ENCODE data around the gene MAP6D1. TPM values are rescaled to one million over a fixed set of nuclear protein-coding genes. Genes with fewer than 3 reads are reported as not detected.

The MAP6D1 gene
- total RNA-seq, 4 donors from 2014 or later, result 4.7 to 7.9 (median 5.7) TPM

GRCh38 chr3:183814240-183814639 is 11.1 kb downstream of the MAP6D1 start:
- Histone ChIP-seq H3K27ac (no peak overlapping the region), H3K36me3 (peaks cover 40% of the 10 kb centered on the region), H3K4me3 (no peak overlapping the region), H3K9me3 (no peaks in the 10 kb centered on the region), H3K4me1 (peaks cover 11% of the 10 kb centered on the region), H3K27me3 (no peaks in the 10 kb centered on the region)
- 51% methylated on average over 1 of the region's 1 CpG for WGBS
- TF ChIP-seq POLR2AphosphoS5 (IDR thresholded peaks at IDR 0.05), result no peak
- TF ChIP-seq CTCF (IDR thresholded peaks at IDR 0.05), result no peak
- TF ChIP-seq POLR2A (IDR thresholded peaks at IDR 0.05), result no peak
- no peak for TF ChIP-seq EP300 (IDR thresholded peaks at IDR 0.05)
- no peak for DNase-seq (ENCODE audit: low spot score in 2 of 2)

- H3K4me1 ChIP-seq, result peaks cover 11% of the 10 kb centered on the region
- 45% methylated on average over 7 of the region's 8 CpGs for WGBS
- peaks cover 53% of the 10 kb centered on the region for H3K36me3 ChIP-seq
- no peaks in the 10 kb centered on the region for H3K9me3 ChIP-seq
- H3K4me3 ChIP-seq, result no peak overlapping the region
- H3K27me3 ChIP-seq, result no peaks in the 10 kb centered on the region
- no peak for DNase-seq (ENCODE audit: low spot score in 2 of 2)
- TF ChIP-seq EP300 (IDR thresholded peaks at IDR 0.05) (no peak), POLR2AphosphoS5 (IDR thresholded peaks at IDR 0.05) (no peak)
- H3K27ac ChIP-seq, result no peak overlapping the region
Measured at GRCh38 chr3:183812761-183813445, 12.5 kb downstream of the MAP6D1 start.

GRCh38 chr3:183811638-183812037 is 13.7 kb downstream of the MAP6D1 start:
- Histone ChIP-seq H3K27me3 (no peaks in the 10 kb centered on the region), H3K36me3 (peaks cover 61% of the 10 kb centered on the region), H3K4me3 (no peak overlapping the region), H3K27ac (no peak overlapping the region), H3K4me1 (peaks cover 11% of the 10 kb centered on the region), H3K9me3 (no peaks in the 10 kb centered on the region)
- TF ChIP-seq POLR2A (IDR thresholded peaks at IDR 0.05) (no peak), CTCF (IDR thresholded peaks at IDR 0.05) (no peak), POLR2AphosphoS5 (IDR thresholded peaks at IDR 0.05) (no peak), EP300 (IDR thresholded peaks at IDR 0.05) (no peak)
- peak in 1 of 2 donors; percentile 48 for DNase-seq (ENCODE audit: low spot score in 2 of 2)
- 91% methylated on average over 11 of the region's 11 CpGs for WGBS

- Histone ChIP-seq H3K9me3 (no peaks in the 10 kb centered on the region), H3K36me3 (peaks cover 64% of the 10 kb centered on the region)
- WGBS, result 91% methylated on average over 24 of the region's 24 CpGs
Measured at GRCh38 chr3:183810643-183811594, 14.5 kb downstream of the MAP6D1 start.

GRCh38 chr3:183809270-183809669 is 16.1 kb downstream of the MAP6D1 start:
- TF ChIP-seq POLR2A (IDR thresholded peaks at IDR 0.05), result no peak
- no peak for TF ChIP-seq POLR2AphosphoS5 (IDR thresholded peaks at IDR 0.05)
- TF ChIP-seq EP300 (IDR thresholded peaks at IDR 0.05), result no peak
- no peak for TF ChIP-seq CTCF (IDR thresholded peaks at IDR 0.05)
- no peaks in the 10 kb centered on the region for H3K9me3 ChIP-seq
- H3K4me3 ChIP-seq, result no peak overlapping the region
- H3K4me1 ChIP-seq, result peaks cover 11% of the 10 kb centered on the region
- peaks cover 73% of the 10 kb centered on the region for H3K36me3 ChIP-seq
- no peaks in the 10 kb centered on the region for H3K27me3 ChIP-seq
- 95% methylated on average over 5 of the region's 5 CpGs for WGBS
- DNase-seq (ENCODE audit: low spot score in 2 of 2), result no peak
- H3K27ac ChIP-seq, result no peak overlapping the region

More at GRCh38 chr3:183810643-183811594, 14.5 kb downstream of the MAP6D1 start:
- peaks cover 11% of the 10 kb centered on the region for H3K4me1 ChIP-seq
- no peak overlapping the region for H3K27ac ChIP-seq
- H3K4me3 ChIP-seq, result no peak overlapping the region
- peak in 1 of 2 donors; percentile 48 for DNase-seq (ENCODE audit: low spot score in 2 of 2)
- H3K27me3 ChIP-seq, result no peaks in the 10 kb centered on the region
- TF ChIP-seq POLR2AphosphoS5 (IDR thresholded peaks at IDR 0.05) (no peak), POLR2A (IDR thresholded peaks at IDR 0.05) (no peak), CTCF (IDR thresholded peaks at IDR 0.05) (no peak), EP300 (IDR thresholded peaks at IDR 0.05) (no peak)
